ENCODE results near the gene DYSF.
"Not testable (repeated sequence)": the region's sequence is repeated elsewhere in the genome, so short reads cannot be mapped to it uniquely, and the experiment has no call there.

The DYSF gene

GRCh38 chr2:71453404-71454220 is at the start of gene DYSF:
TSS of gene DYSF (plus strand) at chr2:71453561.
- no peak for DNase-seq (ENCODE audit: low read depth)

- DNase-seq (ENCODE audit: low read depth): no peak
These were observed 43.8 kb upstream of the DYSF start for GRCh38 chr2:71409611-71410010.

GRCh38 chr2:71410696-71411095 is 42.7 kb upstream of the DYSF start:
- no peak for DNase-seq (ENCODE audit: low read depth)

GRCh38 chr2:71416866-71417265 is 36.5 kb upstream of the DYSF start:
- DNase-seq (ENCODE audit: low read depth): not testable (repeated sequence)

GRCh38 chr2:71417300-71418202 is 35.8 kb upstream of the DYSF start:
- DNase-seq (ENCODE audit: low read depth): no peak

- DNase-seq (ENCODE audit: low read depth): no peak
These were observed 34.2 kb upstream of the DYSF start for GRCh38 chr2:71419145-71419544.

GRCh38 chr2:71419976-71420375 is 33.4 kb upstream of the DYSF start:
- DNase-seq (ENCODE audit: low read depth): no peak

- DNase-seq (ENCODE audit: low read depth): no peak
These were observed 30.6 kb upstream of the DYSF start for GRCh38 chr2:71422786-71423185.

GRCh38 chr2:71423817-71424420 is 29.4 kb upstream of the DYSF start:
- DNase-seq (ENCODE audit: low read depth): no peak

GRCh38 chr2:71426721-71427120 is 26.6 kb upstream of the DYSF start:
- DNase-seq (ENCODE audit: low read depth): no peak

- no peak for DNase-seq (ENCODE audit: low read depth)
These were observed 24.6 kb upstream of the DYSF start for GRCh38 chr2:71428472-71429383.

- DNase-seq (ENCODE audit: low read depth): not testable (repeated sequence)
These were observed 8.2 kb upstream of the DYSF start for GRCh38 chr2:71445142-71445541.

- DNase-seq (ENCODE audit: low read depth): no peak
These were observed 6.9 kb upstream of the DYSF start for GRCh38 chr2:71446505-71446904.

- no peak for DNase-seq (ENCODE audit: low read depth)
These were observed 4.0 kb upstream of the DYSF start for GRCh38 chr2:71449343-71449742.

GRCh38 chr2:71451705-71452104 is 1.7 kb upstream of the DYSF start:
- no peak for DNase-seq (ENCODE audit: low read depth)

- DNase-seq (ENCODE audit: low read depth): no peak
These were observed 796 bp upstream of the DYSF start for GRCh38 chr2:71452565-71452964.

GRCh38 chr2:71454221-71455010 is 1.1 kb downstream of the DYSF start:
- DNase-seq (ENCODE audit: low read depth): no peak

GRCh38 chr2:71455011-71455740 is 1.8 kb downstream of the DYSF start:
- DNase-seq (ENCODE audit: low read depth): no peak

GRCh38 chr2:71455741-71456569 is 2.6 kb downstream of the DYSF start:
- DNase-seq (ENCODE audit: low read depth): no peak
